GM21825 (cell line): ENCODE results near the gene MOSPD2.

Experiments
- ATAC-seq: cut with Tn5 transposase; IDR thresholded peaks from one replicate; pipeline ENCODE4 v1.9.1; 2021; ENCODE audit warnings: mild to moderate bottlenecking, moderate library complexity; ENCODE audit not compliant: unreplicated experiment

MOSPD2 gene

DNA sequence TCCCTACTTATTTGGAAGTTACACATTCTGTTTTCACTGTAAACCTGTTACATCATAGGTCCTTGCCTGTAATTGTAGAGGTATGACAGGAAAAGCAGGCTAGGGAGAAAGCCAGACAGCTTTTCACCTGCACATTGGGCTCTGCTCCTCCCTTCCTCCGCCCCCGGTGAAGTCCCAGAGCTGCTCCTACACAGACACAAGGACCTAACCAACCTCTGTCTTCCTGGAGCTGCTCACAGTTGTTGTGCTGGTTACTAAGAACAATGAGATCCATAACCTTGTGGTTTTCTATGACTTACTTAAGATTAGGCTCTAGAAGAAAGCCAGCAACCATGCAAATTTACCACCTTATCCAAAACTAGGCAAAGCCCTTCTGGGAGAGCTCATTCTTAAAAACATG lies 40.0 kb downstream of the MOSPD2 start:
- no peak for ATAC-seq

DNA sequence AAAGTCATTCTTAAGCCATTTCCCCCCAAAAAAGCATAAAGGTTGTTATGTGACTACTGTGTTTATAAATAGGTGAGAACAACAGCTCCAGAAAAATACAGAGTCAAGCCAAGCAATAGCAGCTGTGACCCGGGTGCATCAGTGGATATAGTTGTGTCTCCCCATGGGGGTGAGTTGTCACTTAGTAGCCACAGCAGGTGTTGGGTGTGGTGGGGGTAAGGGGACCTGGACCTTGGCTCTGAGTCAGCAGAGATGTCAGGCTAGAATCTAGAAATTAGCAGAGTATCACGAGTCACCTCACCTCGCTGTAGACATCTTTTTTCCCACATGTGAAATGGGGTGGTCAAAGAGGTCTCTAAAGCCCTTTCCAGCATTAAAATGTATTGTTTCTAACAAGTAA lies 42.4 kb downstream of the MOSPD2 start:
- ATAC-seq, result no peak

DNA sequence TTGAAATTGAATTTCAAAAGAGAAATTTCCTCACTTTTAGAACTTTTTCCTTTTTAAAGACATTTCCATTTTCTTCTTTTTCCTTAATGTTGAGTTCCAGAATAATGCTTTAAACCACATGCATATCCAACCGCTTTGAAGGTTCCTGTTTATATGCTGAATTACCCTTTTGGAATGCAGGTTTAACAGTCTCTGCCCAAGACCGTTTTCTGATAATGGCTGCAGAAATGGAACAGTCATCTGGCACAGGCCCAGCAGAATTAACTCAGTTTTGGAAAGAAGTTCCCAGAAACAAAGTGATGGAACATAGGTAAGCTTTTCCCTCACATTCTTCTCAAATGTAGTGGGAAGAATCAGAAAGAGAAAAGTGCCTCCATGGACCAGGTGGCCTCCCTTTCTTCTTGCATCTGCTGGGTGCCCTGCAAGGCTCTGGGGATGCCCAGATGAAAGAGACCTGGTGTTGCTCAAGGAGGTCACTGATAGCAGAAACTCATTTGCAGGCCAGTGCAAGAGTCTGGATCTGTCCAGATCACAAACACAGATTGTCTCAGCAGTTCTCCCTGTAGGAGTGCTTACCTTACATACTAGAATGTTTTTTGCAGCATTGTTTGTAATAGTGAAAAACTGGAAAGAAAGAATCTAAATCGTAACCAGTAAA lies 42.9 kb downstream of the MOSPD2 start:
- ATAC-seq, result no peak

DNA sequence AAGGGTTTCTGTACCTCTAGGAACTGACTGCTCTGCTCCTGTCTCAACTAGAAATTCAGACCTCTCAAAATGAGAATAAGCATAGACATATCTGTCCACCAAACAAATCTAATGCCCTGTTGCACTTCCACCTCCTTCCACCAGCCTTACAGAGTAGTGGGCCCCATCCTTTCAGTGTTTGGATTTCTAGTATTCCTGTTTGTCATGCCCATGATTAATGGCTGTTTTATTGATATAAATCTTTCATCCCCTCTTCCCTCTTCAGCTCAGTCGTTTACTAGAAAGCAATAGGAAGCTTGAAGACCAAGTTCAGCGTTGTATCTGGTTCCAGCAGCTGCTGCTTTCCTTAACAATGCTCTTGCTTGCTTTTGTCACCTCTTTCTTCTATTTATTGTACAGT lies 46.2 kb downstream of the MOSPD2 start:
- no peak for ATAC-seq

DNA sequence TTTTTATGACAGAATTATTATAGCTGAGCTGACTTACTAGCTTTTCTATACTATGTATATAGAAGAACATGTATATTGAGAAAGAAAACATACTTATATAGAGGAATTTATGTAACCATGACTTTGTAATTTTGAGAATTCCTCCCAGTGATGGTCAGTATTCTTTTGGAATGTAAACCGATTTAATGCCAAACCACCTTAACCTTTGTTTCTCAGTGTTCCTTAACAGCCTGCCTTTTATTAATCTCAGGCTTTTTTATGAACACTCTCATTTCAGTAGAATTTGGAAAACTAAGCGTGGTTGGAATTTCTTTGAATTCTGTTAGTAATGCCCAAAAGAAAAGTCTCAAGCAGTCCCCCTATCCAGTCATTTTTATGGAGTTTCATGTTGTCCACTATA lies 47.0 kb downstream of the MOSPD2 start:
- ATAC-seq, result no peak

DNA sequence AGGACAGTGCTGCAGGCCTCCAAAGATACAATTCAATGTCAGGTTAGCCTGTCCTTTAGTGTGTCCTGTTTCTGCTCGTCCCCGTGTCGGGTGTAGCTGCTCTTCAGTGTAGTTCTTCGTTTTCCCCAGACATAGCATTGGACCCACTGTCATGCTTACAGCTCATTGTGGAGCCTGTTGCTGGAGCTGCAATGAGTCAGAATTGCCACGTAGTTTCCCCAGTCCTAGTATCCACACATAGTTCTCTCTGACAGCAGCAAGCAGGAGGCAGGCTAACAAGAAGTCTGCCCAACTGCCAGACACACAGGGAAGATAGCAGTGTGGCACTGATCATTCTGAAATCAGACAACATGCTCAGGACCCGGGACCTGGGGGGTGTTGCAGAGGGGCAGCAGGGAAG lies 49.2 kb downstream of the MOSPD2 start:
- ATAC-seq, result no peak

DNA sequence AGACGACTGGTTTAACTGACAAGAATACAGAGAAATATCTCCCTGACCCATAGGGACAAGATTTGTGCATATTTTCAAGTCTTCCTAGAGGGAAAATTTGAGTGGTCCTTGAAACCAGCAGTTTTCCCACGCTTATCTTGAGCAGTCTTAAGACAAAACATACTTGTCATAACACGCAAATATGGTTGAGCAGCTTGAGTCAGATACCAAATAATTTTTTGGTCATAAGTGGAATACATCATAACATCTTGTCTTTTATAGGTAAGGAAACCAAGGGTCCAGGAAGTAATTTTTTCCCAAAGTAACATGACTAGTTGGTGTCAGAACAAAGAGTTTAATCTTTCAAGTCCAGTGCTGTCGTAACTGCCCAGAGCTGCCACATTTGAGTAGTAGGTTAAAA lies 50.5 kb downstream of the MOSPD2 start:
- no peak for ATAC-seq

DNA sequence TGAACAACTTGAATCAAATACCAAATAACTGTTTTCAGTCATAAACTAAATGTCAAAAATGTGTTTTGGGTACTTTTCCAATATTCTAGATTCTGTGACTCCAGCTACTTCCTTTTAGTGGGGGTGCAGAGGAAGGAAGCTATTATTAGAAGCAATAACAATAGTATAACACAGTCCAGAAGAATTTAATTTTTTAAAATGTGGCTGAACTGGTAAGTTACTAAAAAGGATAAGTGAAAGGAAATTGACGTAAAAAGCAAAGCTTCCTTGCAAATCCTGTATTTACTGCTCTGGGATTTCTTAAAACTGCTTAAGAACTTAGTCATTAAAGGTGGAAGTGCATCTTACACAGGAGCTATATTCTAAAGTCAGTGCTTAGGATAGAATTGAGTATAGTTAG lies 53.2 kb downstream of the MOSPD2 start:
- ATAC-seq, result no peak

DNA sequence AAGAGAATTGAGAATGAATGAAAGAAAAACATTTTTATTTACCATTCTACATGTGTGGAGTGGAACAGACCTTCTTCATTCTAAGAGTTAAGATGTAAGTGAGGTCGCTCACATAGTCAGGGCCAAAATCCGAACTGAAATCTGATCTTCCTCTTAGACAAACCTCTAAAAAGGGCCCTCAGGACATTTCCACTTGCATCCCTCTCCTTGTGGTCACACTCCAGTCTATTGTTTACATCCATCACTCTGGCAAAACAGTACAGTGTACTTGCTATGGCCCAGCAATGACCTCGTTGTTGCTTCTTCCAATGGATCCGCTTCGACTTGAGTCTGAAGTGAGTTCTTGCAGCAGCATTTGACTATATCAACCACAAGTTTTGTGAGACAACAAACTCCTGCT lies 54.2 kb downstream of the MOSPD2 start:
- no peak for ATAC-seq

DNA sequence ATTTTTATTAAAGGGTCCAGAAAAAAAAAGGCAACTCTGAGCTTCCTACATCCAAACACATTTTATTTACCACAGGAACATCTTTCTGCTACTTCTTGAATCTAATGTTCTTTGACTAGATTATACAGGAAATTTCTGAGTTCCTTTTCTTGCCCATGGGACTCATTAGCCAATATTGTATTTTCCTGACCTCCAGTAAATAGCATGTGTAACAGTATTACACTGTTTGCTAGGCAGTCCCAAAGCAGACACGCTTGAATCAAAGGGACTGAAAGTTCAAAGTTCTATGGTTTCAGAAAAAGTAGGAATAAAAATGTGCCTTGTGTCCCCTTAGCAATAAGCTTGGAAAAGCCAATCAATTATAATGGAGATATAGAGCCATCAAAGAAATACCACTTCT lies 57.4 kb downstream of the MOSPD2 start:
- ATAC-seq, result no peak

DNA sequence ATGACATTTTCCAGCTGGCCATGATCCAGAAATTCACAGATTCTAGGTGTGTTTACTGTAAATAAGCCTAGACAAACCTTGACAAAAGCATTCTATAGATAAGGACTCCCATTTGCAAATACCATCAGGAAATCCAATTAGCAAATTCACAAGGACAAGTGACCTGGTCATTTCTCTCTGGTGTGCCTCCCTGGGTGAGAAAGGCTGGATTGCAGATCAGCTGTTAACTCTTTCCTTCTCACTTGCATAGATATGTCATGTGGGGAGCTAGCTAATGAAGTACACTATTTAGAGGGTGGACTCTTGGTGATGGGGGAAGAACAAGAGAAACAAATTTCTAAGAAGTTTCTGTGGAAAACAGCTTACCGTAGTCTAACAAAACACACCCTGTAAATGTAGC lies 58.9 kb downstream of the MOSPD2 start:
- no peak for ATAC-seq

DNA sequence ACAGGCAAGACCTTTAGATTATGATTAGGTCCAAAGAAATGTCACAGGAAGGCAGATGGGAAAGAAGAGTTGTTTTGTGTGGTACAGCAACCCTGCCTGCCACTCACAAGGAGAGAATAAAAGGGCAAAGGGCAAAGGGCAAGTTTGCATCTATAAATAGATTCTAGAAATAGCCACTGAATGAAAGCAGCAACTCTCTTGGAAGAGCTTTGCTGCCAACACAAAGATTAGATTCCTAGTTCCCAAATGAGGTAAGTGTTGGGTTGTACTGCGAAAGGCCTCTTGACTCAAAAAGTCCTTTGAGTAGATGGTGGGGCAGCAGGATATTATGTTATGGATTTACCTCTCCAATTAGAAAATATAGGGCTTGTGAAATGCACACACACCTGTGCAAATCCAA lies 61.2 kb downstream of the MOSPD2 start:
- ATAC-seq, result no peak

DNA sequence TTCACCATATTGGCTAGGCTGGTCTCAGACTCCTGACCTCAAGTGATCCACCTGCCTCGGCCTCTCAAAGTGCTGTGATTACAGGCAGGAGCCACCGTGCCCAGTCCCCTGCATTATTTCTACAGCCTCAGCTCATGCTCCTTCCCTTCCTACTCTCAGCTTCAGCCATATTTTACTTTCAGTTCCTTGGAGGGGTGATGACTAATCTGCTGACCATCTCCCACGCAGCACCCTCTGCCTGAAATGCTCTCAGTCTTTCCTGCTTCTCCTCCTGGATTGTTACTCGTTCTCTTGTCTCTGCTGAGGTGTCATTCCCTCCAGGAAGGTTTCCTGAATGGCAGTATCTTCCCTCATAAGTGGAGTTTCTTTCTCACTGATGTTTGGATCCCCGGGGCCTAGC lies 63.3 kb downstream of the MOSPD2 start:
- ATAC-seq, result no peak

DNA sequence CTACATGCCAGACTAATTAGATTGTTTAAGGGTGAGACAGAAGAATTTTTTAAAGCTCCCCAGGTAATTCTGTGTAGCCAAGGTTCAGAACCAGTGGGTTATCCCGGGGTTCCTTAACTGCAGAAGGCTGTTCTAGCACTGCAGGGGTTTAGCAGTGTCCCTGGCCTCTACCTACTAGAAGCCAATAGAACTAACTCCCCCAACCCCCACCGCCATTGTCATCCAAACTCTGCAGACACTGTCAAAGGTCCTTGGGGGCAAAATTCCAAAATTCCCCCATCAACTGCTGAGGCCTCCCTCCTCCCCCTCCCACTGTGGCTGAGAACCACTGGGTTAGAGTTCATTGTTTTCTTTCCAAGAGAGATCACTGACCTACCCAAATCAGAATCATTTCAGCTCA lies 66.4 kb downstream of the MOSPD2 start:
- ATAC-seq, result no peak

DNA sequence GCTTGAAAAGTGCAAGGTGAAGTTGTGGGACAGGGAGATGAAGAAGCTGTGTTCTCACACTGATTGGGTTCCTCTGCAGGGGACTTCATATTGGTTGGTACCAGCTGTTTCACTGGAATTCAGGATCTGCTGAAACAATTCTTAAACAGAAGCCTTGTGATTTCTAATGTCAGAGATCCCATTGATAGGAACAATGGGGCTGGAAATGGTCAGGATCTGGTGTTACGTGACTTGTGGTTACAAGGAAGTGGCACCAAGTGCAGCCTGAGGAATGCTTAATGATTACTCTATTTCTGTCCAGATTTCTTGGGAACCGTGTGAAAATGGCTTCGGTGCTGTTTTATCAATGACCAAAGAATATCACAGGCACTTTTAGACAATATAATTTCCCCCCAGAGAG lies 68.1 kb downstream of the MOSPD2 start:
- ATAC-seq, result no peak

DNA sequence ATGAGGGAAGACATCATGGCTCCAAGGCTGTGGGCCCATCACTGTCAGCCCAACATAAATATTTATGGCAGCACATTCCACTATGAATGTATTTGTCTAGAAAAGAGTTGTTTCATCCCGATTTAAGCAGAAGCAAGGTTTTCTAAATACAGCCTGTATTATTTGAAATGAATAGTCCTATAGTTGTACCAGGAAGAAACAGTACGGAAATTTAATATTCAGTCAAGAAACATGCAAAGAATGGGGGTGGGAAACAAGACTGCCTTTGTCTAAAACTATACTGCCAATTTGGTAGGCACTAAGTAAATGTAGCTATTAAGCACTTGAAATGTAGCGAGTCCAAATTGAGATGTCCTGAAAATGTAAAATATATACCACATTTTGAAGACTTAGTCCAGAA lies 69.1 kb downstream of the MOSPD2 start:
- ATAC-seq, result no peak

DNA sequence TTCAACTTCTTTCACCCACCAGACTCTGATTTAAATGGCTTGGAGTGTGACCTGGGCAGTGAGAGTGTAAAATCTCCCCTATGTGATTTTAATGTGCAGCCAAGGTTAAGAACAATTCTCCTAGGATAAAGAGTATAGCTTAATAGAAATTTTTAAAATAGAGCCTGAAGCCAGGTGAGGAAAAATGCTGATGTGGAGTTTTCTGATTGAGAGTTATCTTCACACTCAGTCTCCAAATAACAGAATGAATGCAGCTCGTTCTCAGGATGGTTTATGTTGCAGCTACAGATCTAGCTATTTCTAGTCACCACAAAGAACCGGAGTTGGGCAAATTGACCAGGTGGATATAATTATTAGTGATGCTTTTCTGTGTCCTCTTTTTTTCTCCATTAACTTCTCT lies 70.7 kb downstream of the MOSPD2 start:
- no peak for ATAC-seq

DNA sequence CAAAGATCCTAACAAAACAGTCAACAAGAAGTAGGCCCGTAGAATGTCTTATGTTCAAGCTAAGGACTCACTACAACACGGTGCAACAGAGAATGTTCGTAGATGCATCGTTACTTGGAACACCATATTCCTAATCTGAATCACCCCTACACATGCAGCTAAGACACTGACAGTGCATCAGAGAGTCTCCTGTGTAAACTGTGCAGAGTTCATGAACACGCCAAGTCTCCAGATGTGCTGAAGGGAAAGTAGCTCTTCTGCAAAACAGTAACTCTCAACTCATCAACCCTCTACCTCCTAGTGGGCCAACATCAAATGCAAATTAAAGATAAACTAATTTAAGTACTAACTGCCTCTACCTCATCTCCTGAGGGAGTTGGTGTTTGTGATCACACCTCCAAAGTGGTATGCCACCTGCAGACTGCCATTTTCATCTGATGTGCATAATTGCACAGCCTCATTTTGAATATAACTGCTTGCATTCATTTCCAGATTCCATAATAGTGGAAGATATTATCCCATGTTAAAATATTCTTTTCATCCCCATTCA lies 73.5 kb downstream of the MOSPD2 start:
- ATAC-seq, result no peak

DNA sequence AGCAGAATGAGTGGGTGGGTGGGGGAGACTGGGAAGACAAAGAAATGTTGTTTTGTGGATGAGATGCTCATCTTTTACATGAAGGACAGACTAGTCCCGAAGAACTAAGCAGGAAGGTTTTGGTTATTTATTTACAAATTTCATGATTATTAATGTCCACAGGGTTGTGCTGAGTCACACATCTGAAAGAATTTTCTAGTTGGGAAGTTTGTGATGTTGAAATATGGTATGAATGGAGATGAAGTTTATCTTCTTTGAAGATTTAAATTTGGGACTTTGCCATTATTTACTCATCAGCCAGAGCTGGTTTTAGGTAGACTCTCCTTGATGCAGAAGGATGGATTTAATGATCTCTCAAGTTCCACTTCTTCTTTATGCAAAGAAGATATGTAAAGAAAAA lies 75.5 kb downstream of the MOSPD2 start:
- no peak for ATAC-seq

DNA sequence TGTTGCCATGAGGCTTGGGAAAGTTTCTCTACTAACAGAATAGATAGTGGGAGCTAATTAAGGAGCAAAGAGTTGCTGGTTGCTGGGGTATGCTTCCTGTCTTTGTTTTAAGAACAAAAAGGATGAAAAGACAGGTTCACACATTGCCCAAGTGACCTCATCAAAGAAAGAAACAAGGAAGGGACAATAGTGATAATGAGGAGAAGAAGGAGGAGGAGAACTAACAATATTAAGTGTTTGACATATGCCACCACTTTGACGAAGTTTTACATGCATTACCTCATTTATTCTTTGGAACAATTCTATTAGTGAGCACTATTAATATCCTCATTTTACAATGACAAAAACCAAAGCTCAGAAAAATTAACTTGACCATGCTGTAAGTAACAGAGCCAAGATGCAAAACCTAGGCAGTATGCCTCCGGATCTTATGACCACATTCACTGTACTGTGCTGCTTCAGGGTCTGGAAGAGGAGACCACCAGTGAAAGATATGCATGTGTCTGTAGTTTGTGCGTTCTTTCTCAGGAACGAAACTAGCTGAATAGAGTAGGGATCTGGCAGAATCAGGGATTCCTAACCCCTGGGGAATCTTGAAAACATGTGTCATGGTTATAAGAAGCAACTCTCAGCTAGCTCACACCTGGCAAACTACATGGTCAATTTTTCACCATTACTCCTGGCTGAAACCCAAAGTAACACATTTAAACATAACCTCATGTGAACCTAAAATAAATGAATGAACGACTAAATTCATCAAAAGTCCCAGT lies 83.8 kb downstream of the MOSPD2 start:
- ATAC-seq, result no peak

DNA sequence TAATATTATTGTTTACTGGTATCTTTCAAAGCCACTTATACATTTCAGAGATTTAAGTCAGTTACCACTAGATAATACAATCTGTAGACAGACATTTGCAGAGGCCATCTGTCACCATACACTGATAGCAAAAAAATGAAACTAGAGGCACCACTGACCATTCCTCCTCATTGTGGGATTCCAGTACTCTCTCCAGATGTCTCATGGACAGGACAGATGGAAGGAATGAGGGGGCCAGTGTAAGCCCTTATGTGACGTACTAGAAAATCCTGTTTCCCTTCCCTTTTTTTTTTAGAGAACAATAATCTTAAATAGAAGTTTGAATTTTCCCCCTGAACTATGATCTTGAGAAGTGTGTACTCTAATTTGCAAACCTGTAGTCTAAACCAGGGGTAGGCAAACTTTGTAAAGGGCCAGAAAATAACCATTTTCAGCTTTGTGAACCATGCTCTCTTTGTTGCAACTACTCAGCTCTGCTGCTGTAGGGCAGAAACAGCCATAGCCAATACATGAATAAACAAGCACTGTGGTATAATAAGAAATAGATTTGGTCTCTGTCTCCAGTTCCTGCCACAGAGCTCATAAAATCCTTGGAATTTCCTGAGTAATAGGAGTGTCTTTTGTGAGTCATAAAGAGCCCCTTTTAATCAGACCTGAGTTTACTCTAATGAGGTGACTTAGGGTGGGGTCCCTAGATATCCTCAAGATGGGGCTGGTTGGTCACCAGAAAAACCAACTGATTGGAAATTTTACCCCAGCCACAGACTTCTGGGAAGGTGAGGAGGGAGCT lies 90.4 kb downstream of the MOSPD2 start:
- no peak for ATAC-seq

DNA sequence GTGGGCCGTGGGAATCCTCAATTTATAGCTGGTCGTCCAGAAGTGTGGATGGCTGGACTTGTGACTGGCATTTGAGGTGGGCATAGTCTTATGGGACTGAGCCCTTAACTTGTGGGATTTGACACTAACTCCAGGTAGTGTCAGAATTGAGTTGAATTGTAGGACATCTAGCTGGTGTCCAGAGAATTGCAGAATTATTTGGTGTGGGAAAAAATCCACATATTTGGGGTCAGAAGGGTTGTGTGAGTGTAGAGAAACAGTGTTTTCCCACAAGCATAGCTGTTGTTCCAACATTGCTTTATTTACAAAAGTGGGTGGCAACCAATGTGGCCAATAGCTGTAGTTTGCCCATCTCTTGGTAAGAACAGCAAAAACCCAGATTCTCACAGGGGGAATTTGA lies 91.3 kb downstream of the MOSPD2 start:
- no peak for ATAC-seq
